Endothelial cell of umbilical vein (primary cell): Measurements from ENCODE around the gene EPS8L2. TPM values are rescaled to one million over a fixed set of nuclear protein-coding genes. Genes with fewer than 3 reads are reported as not detected.

Experiments
- BruUV-seq: library from RNA; stranded (reverse); fragments of 400-500 nt; replicated peaks from 2 replicates; lab custom pipeline; 2021; lab: Mats Ljungman, UMichigan
- CTCF ChIA-PET: fragments of 300-600, 350-600 bp; sonication (Branson Sonifier 250); formaldehyde crosslinking; loops from one replicate; lab custom pipeline; 2021; ENCODE audit warnings: antibody characterized with exemption, inconsistent platforms; lab: Charles Lee
- POLR2A ChIA-PET: fragments of 300-600, 350-600 bp; sonication (Branson Sonifier 250); formaldehyde crosslinking; loops from one replicate; lab custom pipeline; 2021; ENCODE audit warnings: antibody characterized with exemption, inconsistent platforms; lab: Charles Lee
- DNase-seq: peaks from one replicate; pipeline ENCODE4 v3.0.0-alpha.2; 2011; ENCODE audit warnings: low read depth, low spot score
- FAIRE-seq: peaks from 2 replicates; lab custom pipeline; 2011; peaks lifted over from hg19 to GRCh38; lab: Jason Lieb, UNC
- H2AFZ ChIP-seq: 2 replicates; pipeline ENCODE4 v1.6.0; 2012; ENCODE audit warnings: low read depth, low read length, control low read depth, inconsistent platforms
- H3K27ac ChIP-seq: 2 replicates; pipeline ENCODE4 v1.5.1; 2011; ENCODE audit warnings: low read depth, mild to moderate bottlenecking, control low read depth, low read length, moderate library complexity; ENCODE audit not compliant: insufficient read depth
- H3K27me3 ChIP-seq, 2 experiments: 2 replicates each; pipeline versions ENCODE4 v1.6.0 to v1.6.1; 2011; ENCODE audit warnings: low read length in 2 of 2, mixed read lengths in 1 of 2; ENCODE audit not compliant: control insufficient read depth in 2 of 2, insufficient read depth in 2 of 2
- H3K36me3 ChIP-seq, 2 experiments: 2 replicates in 1 of 2; 3 replicates in 1 of 2; pipeline ENCODE4 v1.5.1; 2011; ENCODE audit warnings: low read length in 2 of 2, mild to moderate bottlenecking in 1 of 2, moderate library complexity in 1 of 2; ENCODE audit not compliant: control insufficient read depth in 2 of 2, insufficient read depth in 2 of 2; ENCODE audit errors: extremely low read depth in 1 of 2
- H3K4me1 ChIP-seq: 3 replicates; pipeline ENCODE4 v1.5.1; 2011; ENCODE audit warnings: mild to moderate bottlenecking, low read length; ENCODE audit not compliant: control insufficient read depth, insufficient read depth; ENCODE audit errors: extremely low read depth
- H3K4me2 ChIP-seq: 2 replicates; pipeline ENCODE4 v1.6.1; 2011; ENCODE audit warnings: low read length, control low read depth, mixed read lengths; ENCODE audit not compliant: insufficient read depth
- H3K4me3 ChIP-seq, 3 experiments: fragments of 200-600 bp in 1 of 3; sonication (generic), shearing (Covaris generic) in 1 of 3; replicated peaks in 1 of 3; 2 replicates each; pipeline ENCODE4 v1.5.1; 2011 to 2016; ENCODE audit warnings: control low read depth in 3 of 3, low read length in 3 of 3, mild to moderate bottlenecking in 2 of 3, inconsistent platforms in 1 of 3, low read depth in 1 of 3, moderate library complexity in 1 of 3; ENCODE audit not compliant: insufficient read depth in 1 of 3
- H3K79me2 ChIP-seq: 2 replicates; pipeline ENCODE4 v1.6.0; 2012; ENCODE audit warnings: low read length, inconsistent platforms; ENCODE audit not compliant: control insufficient read depth, insufficient read depth
- H3K9ac ChIP-seq: replicated peaks from 2 replicates; pipeline ENCODE3; 2011; ENCODE audit warnings: low read length, control low read depth; ENCODE audit not compliant: insufficient read depth; ENCODE audit errors: extremely low read depth
- H3K9me1 ChIP-seq: replicated peaks from 3 replicates; pipeline ENCODE4 v1.6.0; 2011; ENCODE audit warnings: mild to moderate bottlenecking, low read length; ENCODE audit not compliant: control insufficient read depth, insufficient read depth; ENCODE audit errors: extremely low read depth
- H3K9me3 ChIP-seq: replicated peaks from 2 replicates; pipeline ENCODE4 v1.5.1; 2012; ENCODE audit warnings: low read length, inconsistent platforms; ENCODE audit not compliant: control insufficient read depth, insufficient read depth
- H4K20me1 ChIP-seq: replicated peaks from 2 replicates; pipeline ENCODE3; 2011; ENCODE audit warnings: mild to moderate bottlenecking, low read length; ENCODE audit not compliant: control insufficient read depth, insufficient read depth; ENCODE audit errors: extremely low read depth
- GATA2 ChIP-seq: IDR thresholded peaks from 2 replicates; pipeline ENCODE4 v1.7.0; 2011; ENCODE audit warnings: low read depth, mild to moderate bottlenecking, moderate library complexity, mixed read lengths, low read length; ENCODE audit not compliant: insufficient read length, insufficient read depth
- JUN ChIP-seq: IDR thresholded peaks from 2 replicates; pipeline ENCODE4 v1.6.1; 2011; ENCODE audit warnings: borderline replicate concordance, low read depth; ENCODE audit not compliant: insufficient read length, insufficient read depth
- POLR2A ChIP-seq: IDR thresholded peaks from 2 replicates; pipeline ENCODE4 v1.6.1; 2012; ENCODE audit warnings: low read depth, mild to moderate bottlenecking, control low read depth, low read length
- dilution Hi-C: fragments of 300-500 bp; cut with MboI; formaldehyde crosslinking; loops from one replicate; pipeline ENCODE4 v1.15.0; 2019; ENCODE audit warnings: low sequenced_read_pairs; ENCODE audit not compliant: extremely low pct_ligation_motif_present
- intact Hi-C: fragments of 100-400 bp; cut with micrococcal nuclease; formaldehyde crosslinking; loops from one replicate; pipeline ENCODE4 v1.10.0; 2022
- polyA plus RNA-seq, 4 experiments: library from polyadenylated mRNA; depleted of rRNA in 3 of 4; stranded (reverse) in 3 of 4; unstranded in 1 of 4; fragments of >200 nt; gene quantifications; 2 replicates each; pipeline versions ENCODE4 v1.2.1 to v1.2.3, GENCODE V29; 2011 to 2012; ENCODE audit warnings: missing spikeins in 1 of 4
- total RNA-seq: library from RNA; stranded (reverse); gene quantifications from 2 replicates; pipeline ENCODE4 v1.2.3, GENCODE V29; 2021
- TF ChIP-seq, protein P1 (sequence below): IDR thresholded peaks from 2 replicates; pipeline ENCODE4 v1.6.1; 2011; ENCODE audit not compliant: insufficient read depth, insufficient read length

EPS8L2 gene
- total and polyA plus RNA-seq, 2 donors (not counting 3 experiments of a cell fraction or from before 2014, with no cell fraction given): 5.2 to 12.5 TPM

DNA sequence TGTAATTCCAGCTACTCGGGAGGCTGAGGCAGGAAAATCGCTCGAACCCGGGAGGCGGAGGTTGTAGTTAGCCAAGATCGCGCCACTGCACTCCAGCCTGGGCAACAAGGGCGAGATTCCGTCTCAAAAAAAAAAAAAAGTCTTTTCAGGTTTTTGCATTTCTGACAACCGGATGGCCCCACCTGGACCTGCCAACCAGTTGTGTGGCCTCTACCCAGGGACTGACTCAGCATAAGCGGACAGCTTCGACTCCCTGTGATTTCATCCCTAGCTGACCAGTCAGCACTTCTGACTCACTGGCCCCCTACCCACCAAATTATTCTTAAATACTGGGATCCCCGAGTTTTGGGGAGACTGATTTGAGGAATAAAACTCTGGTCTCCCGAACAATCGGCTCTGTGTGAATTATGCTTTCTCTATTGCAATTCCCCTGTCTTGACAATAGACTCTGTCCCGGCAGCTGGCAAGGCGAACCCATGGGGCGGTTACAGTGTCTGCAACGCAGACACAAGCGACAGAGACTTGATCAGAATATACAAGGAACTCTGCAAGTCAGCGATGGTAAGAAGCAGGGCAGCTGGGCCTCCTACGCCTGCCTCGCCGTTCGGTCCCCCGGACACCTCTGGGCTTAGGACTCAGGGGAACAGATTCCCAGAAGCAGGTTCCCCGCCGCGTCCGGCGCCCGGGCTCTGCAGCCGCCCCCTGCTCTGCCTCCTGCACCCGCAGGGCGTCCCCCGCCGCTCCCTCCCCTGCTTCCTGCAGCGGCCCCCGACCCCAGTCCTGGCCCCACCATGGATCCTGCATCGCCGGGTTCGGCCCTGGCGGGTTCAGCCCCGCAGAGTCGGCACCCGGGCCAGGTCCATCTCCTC, 40.5 kb downstream of the EPS8L2 start:
- Histone ChIP-seq H3K27me3 (no peaks in the 10 kb centered on the region), H3K79me2 (peaks cover 41% of the 10 kb centered on the region), H3K27ac (no peak overlapping the region), H3K36me3 (no peaks in the 10 kb centered on the region), H3K4me1 (peaks cover 17% of the 10 kb centered on the region), H3K4me3 (peak overlapping the region; percentile 41 to 79 (median 71)), H2AFZ (peak overlapping the region; percentile 88), H4K20me1 (no peaks in the 10 kb centered on the region), H3K9me3 (no peaks in the 10 kb centered on the region), H3K9ac (peak overlapping the region; percentile 13), H3K9me1 (no peaks in the 10 kb centered on the region), H3K4me2 (peak overlapping the region; percentile 79)
- ChIA-PET CTCF (interaction anchor here (0.9 to 5.6 kb wide), 3 partner anchors 19 to 50 kb away, joined by 3 to 26 read pairs (median 6); partner anchors contain the start of gene TMEM80), POLR2A (interaction anchor here (0.6 to 0.9 kb wide), 2 partner anchors 30 to 241 kb away, joined by 3 to 5 read pairs; partner anchors contain the start of gene GATD1)
- no peak for TF ChIP-seq GATA2
- TF ChIP-seq POLR2A: no peak
- no peak for TF ChIP-seq JUN
- TF ChIP-seq, protein P1, sequence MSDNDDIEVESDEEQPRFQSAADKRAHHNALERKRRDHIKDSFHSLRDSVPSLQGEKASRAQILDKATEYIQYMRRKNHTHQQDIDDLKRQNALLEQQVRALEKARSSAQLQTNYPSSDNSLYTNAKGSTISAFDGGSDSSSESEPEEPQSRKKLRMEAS: no peak
- FAIRE-seq (no peak), DNase-seq (no peak)
- no TSS peak for BruUV-seq
- intact Hi-C loops (no loop called here), dilution Hi-C loops (no loop called here)
